AG04449 (cell line): ENCODE measurements around the gene NIN.

Experiments used
- CTCF ChIA-PET: fragments of 350-600 bp; formaldehyde crosslinking; extraction: SDS; loops from one replicate; lab custom pipeline; 2021; ENCODE audit warnings: antibody characterized with exemption; lab: Yijun Ruan, JAX
- POLR2A ChIA-PET: fragments of 400-600, 350-600 bp; formaldehyde crosslinking; extraction: SDS; loops from one replicate; lab custom pipeline; 2020; ENCODE audit warnings: antibody characterized with exemption, inconsistent platforms; lab: Yijun Ruan, JAX
- DNase-seq: peaks from one replicate; pipeline ENCODE4 v3.0.0-alpha.2; 2010; ENCODE audit warnings: low read depth, low spot score
- H3K4me3 ChIP-seq: 2 replicates; pipeline ENCODE4 v1.5.1; 2011; ENCODE audit warnings: low read depth, mild to moderate bottlenecking, control low read depth, low read length
- CTCF ChIP-seq: IDR thresholded peaks from one replicate; pipeline ENCODE4 v1.5.1; 2011; ENCODE audit warnings: mild to moderate bottlenecking, moderate library complexity, low read length, control low read depth, inconsistent platforms; ENCODE audit not compliant: insufficient read depth; ENCODE audit errors: missing control alignments

NIN gene

GRCh38 chr14:50750323-50750722 is 80.6 kb downstream of the NIN start:
- ChIA-PET CTCF (no interaction called here), POLR2A (no interaction called here)
- no peak for DNase-seq
- no peak for TF ChIP-seq CTCF
- H3K4me3 ChIP-seq: no peak overlapping the region

GRCh38 chr14:50745401-50746058 is 85.4 kb downstream of the NIN start:
- no peak overlapping the region for H3K4me3 ChIP-seq

GRCh38 chr14:50744231-50744630 is 86.7 kb downstream of the NIN start:
- POLR2A ChIA-PET: no interaction called here
- CTCF ChIA-PET: interaction anchor here (1.1 kb wide), 1 partner anchor 11 kb away, joined by 3 read pairs; no protein-coding TSS in a partner anchor
- no peak overlapping the region for H3K4me3 ChIP-seq
- no peak for TF ChIP-seq CTCF
- DNase-seq: no peak

More at GRCh38 chr14:50745401-50746058, 85.4 kb downstream of the NIN start:
- POLR2A ChIA-PET: no interaction called here
- DNase-seq: no peak
- no peak for TF ChIP-seq CTCF
- CTCF ChIA-PET: interaction anchor here (1.0 kb wide), 1 partner anchor 203 kb away, joined by 3 read pairs; no protein-coding TSS in a partner anchor

- no peak overlapping the region for H3K4me3 ChIP-seq
- no peak for DNase-seq
- TF ChIP-seq CTCF: no peak
- ChIA-PET CTCF (interaction anchor here (1.1 kb wide), 1 partner anchor 27 kb away, joined by 4 read pairs; no protein-coding TSS in a partner anchor), POLR2A (no interaction called here)
Measured at GRCh38 chr14:50741567-50741966, 89.4 kb downstream of the NIN start.

- H3K4me3 ChIP-seq: no peak overlapping the region
- CTCF ChIA-PET: interaction anchor here (0.7 to 1.8 kb wide), 3 partner anchors 26 to 250 kb away, joined by 3 to 7 read pairs (median 5); no protein-coding TSS in a partner anchor
- no peak for DNase-seq
- POLR2A ChIA-PET: no interaction called here
- TF ChIP-seq CTCF: no peak
Measured at GRCh38 chr14:50740856-50741255, 90.1 kb downstream of the NIN start.

GRCh38 chr14:50739186-50739585 is 91.8 kb downstream of the NIN start:
- TF ChIP-seq CTCF: no peak
- no peak overlapping the region for H3K4me3 ChIP-seq
- CTCF ChIA-PET: interaction anchor here (1.2 to 1.7 kb wide), 2 partner anchors 14 to 119 kb away, joined by 3 to 5 read pairs; no protein-coding TSS in a partner anchor
- no peak for DNase-seq
- POLR2A ChIA-PET: no interaction called here
